Natural killer cell (primary cell): ENCODE measurements around the gene CD300C. TPM values are rescaled to one million over a fixed set of nuclear protein-coding genes. Genes with fewer than 3 reads are reported as not detected.
A peak's percentile ranks its signal among the peaks of the same experiment; 100 is the strongest.

ENCODE experiments used
- ATAC-seq, 3 donors: fragments of 150-1000 bp in 2 of 3; fragments of 200-7000 bp in 1 of 3; cut with Tn5 transposase; 1 replicate in 1 of 3; 2 replicates in 2 of 3; pipeline ENCODE4 v1.10.0; 2021; ENCODE audit warnings: mild to moderate bottlenecking in 2 of 3, moderate library complexity in 2 of 3
- DNase-seq, 2 donors: peaks; one replicate each; pipeline versions ENCODE4 v3.0.0 to v3.0.0-alpha.2; 2013 to 2021; ENCODE audit warnings: mixed read lengths in 1 of 2
- H3K27ac ChIP-seq: one replicate; pipeline ENCODE4 v1.5.1; 2013; ENCODE audit warnings: mild to moderate bottlenecking, low read length
- H3K27me3 ChIP-seq: one replicate; pipeline ENCODE4 v1.6.1; 2013; ENCODE audit warnings: low read length; ENCODE audit not compliant: control insufficient read depth, insufficient read depth
- H3K36me3 ChIP-seq: one replicate; pipeline ENCODE4 v1.6.1; 2013; ENCODE audit warnings: low read length; ENCODE audit not compliant: control insufficient read depth, insufficient read depth
- H3K4me1 ChIP-seq: one replicate; pipeline ENCODE4 v1.6.1; 2013; ENCODE audit warnings: low read length; ENCODE audit not compliant: control insufficient read depth, insufficient read depth
- H3K4me3 ChIP-seq: one replicate; pipeline ENCODE4 v1.5.1; 2013; ENCODE audit warnings: low read length
- H3K9me3 ChIP-seq: one replicate; pipeline ENCODE4 v1.6.1; 2013; ENCODE audit warnings: low read length; ENCODE audit not compliant: control insufficient read depth, insufficient read depth
- H3K27ac Mint-ChIP-seq, 2 donors: one replicate each; pipeline ENCODE4 v1.8.0; 2022; ENCODE audit warnings: mild to moderate bottlenecking in 2 of 2, mixed read lengths in 2 of 2, moderate library complexity in 1 of 2
- H3K27me3 Mint-ChIP-seq, 2 donors: one replicate each; pipeline ENCODE4 v1.8.0; 2022; ENCODE audit warnings: low read depth in 2 of 2, mixed read lengths in 2 of 2
- H3K36me3 Mint-ChIP-seq: one replicate; pipeline ENCODE4 v1.8.0; 2022; ENCODE audit warnings: mixed read lengths
- H3K4me1 Mint-ChIP-seq, 2 donors: one replicate each; pipeline ENCODE4 v1.8.0; 2022; ENCODE audit warnings: mixed read lengths in 2 of 2
- H3K4me3 Mint-ChIP-seq: one replicate; pipeline ENCODE4 v1.8.0; 2022; ENCODE audit warnings: mild to moderate bottlenecking, moderate library complexity, mixed read lengths
- H3K9me3 Mint-ChIP-seq, 2 donors: one replicate each; pipeline ENCODE4 v1.8.0; 2022; ENCODE audit warnings: mixed read lengths in 2 of 2
- WGBS: methylation state at CpG from one replicate; pipeline ENCODE4 v1.1.7; 2013; ENCODE audit warnings: missing lambda C conversion rate; ENCODE audit not compliant: insufficient coverage; 5-methylcytosine and 5-hydroxymethylcytosine counted together
- intact Hi-C: fragments of 100-400 bp; cut with micrococcal nuclease; formaldehyde crosslinking; loops from one replicate; pipeline ENCODE4 v1.14.2; 2022
- total RNA-seq, 4 donors: library from RNA; stranded (reverse); fragments of 120-200 nt in 1 of 4; gene quantifications; one replicate each; pipeline versions ENCODE4 v1.2.3 to v1.2.4, GENCODE V29; 2013 to 2022
- TF ChIP-seq, protein P1 (sequence below): fragments of 200-600 bp; IDR thresholded peaks from one replicate; pipeline ENCODE4 v1.8.0; 2022; ENCODE audit warnings: antibody characterized with exemption

CD300C gene
- total RNA-seq, 3 donors from 2014 or later (not counting 1 experiment from before 2014, with no cell fraction given) = 4.3 to 7.6 (median 6.9) TPM

DNA sequence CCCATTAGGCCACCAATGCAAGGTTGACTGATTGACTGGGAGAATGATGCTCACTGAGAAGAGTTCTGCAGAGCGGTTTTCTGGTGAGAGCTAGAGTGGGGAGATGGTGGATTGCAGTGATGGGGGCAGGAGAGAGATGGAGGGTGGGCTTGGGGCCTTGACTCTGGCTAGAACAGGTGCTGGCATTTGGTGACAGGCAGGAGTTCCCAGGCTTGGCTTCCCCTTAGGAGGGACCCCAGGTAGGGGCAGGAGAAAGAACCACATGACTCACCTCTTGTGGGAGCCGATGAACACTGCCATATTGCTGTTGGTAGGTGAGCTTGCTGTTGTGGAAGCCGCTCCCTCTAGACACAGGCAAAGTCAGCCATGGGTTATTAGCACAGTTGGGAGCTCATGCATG is 22.6 kb downstream of the CD300C start:
- no peak overlapping the region for H3K27ac ChIP-seq
- no peak for DNase-seq
- WGBS = 89% methylated on average over 3 of the region's 3 CpGs
- H3K36me3 ChIP-seq = peaks cover 3% of the 10 kb centered on the region
- H3K4me3 ChIP-seq = no peak overlapping the region
- H3K4me1 Mint-ChIP-seq = peaks cover 29 to 54% of the 10 kb centered on the region in 2 donors
- H3K4me3 Mint-ChIP-seq = no peak overlapping the region
- peaks cover 0 to 5% of the 10 kb centered on the region in 2 donors for H3K9me3 Mint-ChIP-seq
- peaks cover 9% of the 10 kb centered on the region for H3K9me3 ChIP-seq
- H3K27ac Mint-ChIP-seq = peak overlapping the region; percentile 71 to 77
- TF ChIP-seq, protein P1, sequence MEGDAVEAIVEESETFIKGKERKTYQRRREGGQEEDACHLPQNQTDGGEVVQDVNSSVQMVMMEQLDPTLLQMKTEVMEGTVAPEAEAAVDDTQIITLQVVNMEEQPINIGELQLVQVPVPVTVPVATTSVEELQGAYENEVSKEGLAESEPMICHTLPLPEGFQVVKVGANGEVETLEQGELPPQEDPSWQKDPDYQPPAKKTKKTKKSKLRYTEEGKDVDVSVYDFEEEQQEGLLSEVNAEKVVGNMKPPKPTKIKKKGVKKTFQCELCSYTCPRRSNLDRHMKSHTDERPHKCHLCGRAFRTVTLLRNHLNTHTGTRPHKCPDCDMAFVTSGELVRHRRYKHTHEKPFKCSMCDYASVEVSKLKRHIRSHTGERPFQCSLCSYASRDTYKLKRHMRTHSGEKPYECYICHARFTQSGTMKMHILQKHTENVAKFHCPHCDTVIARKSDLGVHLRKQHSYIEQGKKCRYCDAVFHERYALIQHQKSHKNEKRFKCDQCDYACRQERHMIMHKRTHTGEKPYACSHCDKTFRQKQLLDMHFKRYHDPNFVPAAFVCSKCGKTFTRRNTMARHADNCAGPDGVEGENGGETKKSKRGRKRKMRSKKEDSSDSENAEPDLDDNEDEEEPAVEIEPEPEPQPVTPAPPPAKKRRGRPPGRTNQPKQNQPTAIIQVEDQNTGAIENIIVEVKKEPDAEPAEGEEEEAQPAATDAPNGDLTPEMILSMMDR = no peak
- peaks cover 37% of the 10 kb centered on the region for H3K4me1 ChIP-seq
- H3K27me3 ChIP-seq = no peaks in the 10 kb centered on the region
- H3K36me3 Mint-ChIP-seq = no peaks in the 10 kb centered on the region
- ATAC-seq = no peak
- no peaks in the 10 kb centered on the region for H3K27me3 Mint-ChIP-seq
- intact Hi-C loops = no loop called here

GRCh38 chr17:74522381-74523105 is 23.4 kb downstream of the CD300C start:
- H3K9me3 ChIP-seq = peaks cover 9% of the 10 kb centered on the region
- H3K27ac Mint-ChIP-seq = peak overlapping the region; percentile 77 to 86
- peaks cover 37% of the 10 kb centered on the region for H3K4me1 ChIP-seq
- TF ChIP-seq, protein P1 = no peak
- WGBS = 92% methylated on average over 10 of the region's 10 CpGs
- H3K4me3 Mint-ChIP-seq = no peak overlapping the region
- H3K9me3 Mint-ChIP-seq = peaks cover 0 to 5% of the 10 kb centered on the region in 2 donors
- no peaks in the 10 kb centered on the region for H3K27me3 ChIP-seq
- no peaks in the 10 kb centered on the region for H3K36me3 Mint-ChIP-seq
- DNase-seq (no peak), ATAC-seq (no peak)
- no peak overlapping the region for H3K4me3 ChIP-seq
- peak overlapping the region; percentile 81 for H3K27ac ChIP-seq
- H3K36me3 ChIP-seq = peaks cover 3% of the 10 kb centered on the region
- no peaks in the 10 kb centered on the region for H3K27me3 Mint-ChIP-seq
- peaks cover 29 to 53% of the 10 kb centered on the region in 2 donors for H3K4me1 Mint-ChIP-seq
- intact Hi-C loops = no loop called here

DNA sequence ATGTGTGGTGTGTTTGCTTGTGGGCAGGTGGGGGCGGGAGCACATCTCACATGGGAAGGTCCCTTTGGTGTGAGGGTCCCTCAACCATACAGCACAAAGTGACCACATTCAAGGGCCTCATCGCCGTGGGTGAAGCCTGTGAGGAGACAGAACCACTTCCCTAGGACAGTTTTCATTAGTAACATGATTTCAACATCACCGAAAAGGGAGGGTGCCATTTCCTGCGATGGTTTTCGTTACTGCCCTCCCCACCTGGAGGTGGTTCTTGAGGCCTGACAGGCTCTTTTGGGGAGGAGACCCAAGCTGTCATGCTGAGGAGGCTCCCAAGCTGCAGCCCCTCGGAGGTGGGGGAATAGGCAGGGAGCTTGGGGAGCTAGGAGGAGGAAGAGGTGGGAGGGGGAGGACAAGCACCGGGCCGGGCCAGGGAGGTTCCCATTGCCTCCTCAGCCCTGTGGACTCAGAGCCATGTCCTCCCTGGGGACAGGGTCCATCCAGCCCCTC is 24.2 kb downstream of the CD300C start:
- TF ChIP-seq, protein P1 = no peak
- 0% methylated on average over 8 of the region's 9 CpGs for WGBS
- Mint-ChIP-seq H3K27ac (peak overlapping the region; percentile 77 to 86), H3K27me3 (no peaks in the 10 kb centered on the region), H3K4me1 (peaks cover 29 to 53% of the 10 kb centered on the region in 2 donors), H3K36me3 (no peaks in the 10 kb centered on the region), H3K4me3 (peak overlapping the region; percentile 28), H3K9me3 (peaks cover 0 to 5% of the 10 kb centered on the region in 2 donors)
- peak; percentile 71 to 92 (median 80) for ATAC-seq
- Histone ChIP-seq H3K9me3 (peaks cover 9% of the 10 kb centered on the region), H3K36me3 (peaks cover 3% of the 10 kb centered on the region), H3K4me1 (peaks cover 37% of the 10 kb centered on the region), H3K27me3 (no peaks in the 10 kb centered on the region), H3K27ac (peak overlapping the region; percentile 81), H3K4me3 (no peak overlapping the region)
- peak; percentile 39 to 46 for DNase-seq
- intact Hi-C loops = loop anchor here (2.0 kb wide), 1 partner anchor 47 kb away; no protein-coding TSS in a partner anchor
